Colonic mucosa (tissue), 4 donors: ENCODE results near the gene BICD1. TPM values are rescaled to one million over a fixed set of nuclear protein-coding genes. Genes with fewer than 3 reads are reported as not detected.

ENCODE experiments used
- DNase-seq: peaks from one replicate; pipeline ENCODE4 v3.0.0-alpha.2; 2020
- H3K27ac ChIP-seq: fragments of 200-600 bp; one replicate; pipeline ENCODE4 v1.8.0; 2021
- H3K27me3 ChIP-seq: fragments of 200-600 bp; one replicate; pipeline ENCODE4 v1.8.0; 2021
- H3K36me3 ChIP-seq: fragments of 200-600 bp; one replicate; pipeline ENCODE4 v1.8.0; 2021
- H3K4me1 ChIP-seq: fragments of 200-600 bp; one replicate; pipeline ENCODE4 v1.8.0; 2021; ENCODE audit warnings: mild to moderate bottlenecking
- H3K4me3 ChIP-seq: fragments of 200-600 bp; one replicate; pipeline ENCODE4 v1.8.0; 2021
- H3K9ac ChIP-seq, 2 donors: one replicate each; pipeline ENCODE4 v1.7.0; 2013; ENCODE audit warnings: control low read depth in 2 of 2, low read depth in 2 of 2, low read length in 2 of 2
- H3K9me3 ChIP-seq: fragments of 200-600 bp; one replicate; pipeline ENCODE4 v1.8.0; 2021
- intact Hi-C: fragments of 100-400 bp; cut with DNase I; formaldehyde crosslinking; loops from one replicate; pipeline ENCODE4 v1.14.1; 2022
- total RNA-seq, 2 donors: library from RNA; stranded (reverse); fragmentation: NEBNext Ultra II Directional in 1 of 2; extraction: Animal tissue kit (Norgen Biotek cat#: 25700) in 1 of 2; gene quantifications; one replicate each; pipeline ENCODE4 v1.2.1, GENCODE V29; 2021
- TF ChIP-seq, protein P1 (sequence below): fragments of 200-600 bp; IDR thresholded peaks from one replicate; pipeline ENCODE4 v1.8.0; 2022; ENCODE audit warnings: antibody characterized with exemption, mild to moderate bottlenecking
- donor health status: healthy.
- donor health status: DM: no; HTN: no; CAD: no.
- donor health status: DM: no; HTN: no; CAD: no.

The BICD1 gene
- total RNA-seq, 2 donors from 2014 or later: 4.2 to 5.8 TPM

DNA sequence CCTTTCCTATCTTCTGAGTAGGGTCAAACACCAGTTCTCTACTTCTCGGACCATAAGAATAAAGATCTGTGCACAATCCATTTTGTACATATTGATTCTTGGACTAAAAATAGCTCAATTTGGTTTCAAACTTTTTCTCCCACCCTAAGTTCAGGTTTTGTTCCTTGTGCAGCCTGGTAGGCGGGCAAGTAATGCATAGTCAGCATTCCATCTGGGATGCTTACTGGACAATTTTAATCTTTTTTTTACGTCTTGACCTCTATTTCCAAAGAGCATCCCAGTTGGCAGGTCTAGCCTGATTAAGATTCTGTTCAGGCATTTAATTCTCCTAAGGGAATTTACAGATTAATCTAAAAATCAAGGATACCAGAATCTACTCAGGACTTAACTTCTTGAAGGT lies 126.9 kb downstream of the BICD1 start:
- Histone ChIP-seq H3K27ac (no peak overlapping the region), H3K4me1 (no peaks in the 10 kb centered on the region), H3K9ac (no peak overlapping the region), H3K9me3 (no peaks in the 10 kb centered on the region), H3K27me3 (no peaks in the 10 kb centered on the region), H3K36me3 (no peaks in the 10 kb centered on the region), H3K4me3 (no peak overlapping the region)
- TF ChIP-seq, protein P1, sequence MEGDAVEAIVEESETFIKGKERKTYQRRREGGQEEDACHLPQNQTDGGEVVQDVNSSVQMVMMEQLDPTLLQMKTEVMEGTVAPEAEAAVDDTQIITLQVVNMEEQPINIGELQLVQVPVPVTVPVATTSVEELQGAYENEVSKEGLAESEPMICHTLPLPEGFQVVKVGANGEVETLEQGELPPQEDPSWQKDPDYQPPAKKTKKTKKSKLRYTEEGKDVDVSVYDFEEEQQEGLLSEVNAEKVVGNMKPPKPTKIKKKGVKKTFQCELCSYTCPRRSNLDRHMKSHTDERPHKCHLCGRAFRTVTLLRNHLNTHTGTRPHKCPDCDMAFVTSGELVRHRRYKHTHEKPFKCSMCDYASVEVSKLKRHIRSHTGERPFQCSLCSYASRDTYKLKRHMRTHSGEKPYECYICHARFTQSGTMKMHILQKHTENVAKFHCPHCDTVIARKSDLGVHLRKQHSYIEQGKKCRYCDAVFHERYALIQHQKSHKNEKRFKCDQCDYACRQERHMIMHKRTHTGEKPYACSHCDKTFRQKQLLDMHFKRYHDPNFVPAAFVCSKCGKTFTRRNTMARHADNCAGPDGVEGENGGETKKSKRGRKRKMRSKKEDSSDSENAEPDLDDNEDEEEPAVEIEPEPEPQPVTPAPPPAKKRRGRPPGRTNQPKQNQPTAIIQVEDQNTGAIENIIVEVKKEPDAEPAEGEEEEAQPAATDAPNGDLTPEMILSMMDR: no peak
- intact Hi-C loops: no loop called here
- no peak for DNase-seq

DNA sequence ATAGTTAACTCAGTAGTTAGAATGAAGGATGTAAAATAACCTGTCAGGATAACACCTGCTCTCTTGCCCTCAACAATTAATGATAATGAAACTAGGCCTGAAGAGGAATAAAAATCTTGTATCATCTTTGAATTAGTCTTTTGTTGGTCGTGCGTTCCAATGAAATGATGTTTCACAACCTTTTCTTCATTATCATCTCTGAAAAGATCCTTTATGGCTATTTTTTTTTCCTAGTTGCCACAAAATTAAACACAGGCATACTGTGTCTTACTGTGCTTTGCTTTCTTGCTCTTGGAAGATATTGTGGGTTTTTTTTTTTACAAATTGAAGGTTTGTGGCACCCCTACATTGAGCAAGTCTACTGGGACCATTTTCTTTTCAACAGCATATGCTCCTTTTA lies 128.6 kb downstream of the BICD1 start:
- H3K4me3 ChIP-seq: no peak overlapping the region
- TF ChIP-seq, protein P1: no peak
- H3K27ac ChIP-seq: no peak overlapping the region
- H3K27me3 ChIP-seq: no peaks in the 10 kb centered on the region
- H3K36me3 ChIP-seq: no peaks in the 10 kb centered on the region
- no peaks in the 10 kb centered on the region for H3K9me3 ChIP-seq
- H3K9ac ChIP-seq: no peak overlapping the region
- no peak for DNase-seq
- intact Hi-C loops: no loop called here
- no peaks in the 10 kb centered on the region for H3K4me1 ChIP-seq

DNA sequence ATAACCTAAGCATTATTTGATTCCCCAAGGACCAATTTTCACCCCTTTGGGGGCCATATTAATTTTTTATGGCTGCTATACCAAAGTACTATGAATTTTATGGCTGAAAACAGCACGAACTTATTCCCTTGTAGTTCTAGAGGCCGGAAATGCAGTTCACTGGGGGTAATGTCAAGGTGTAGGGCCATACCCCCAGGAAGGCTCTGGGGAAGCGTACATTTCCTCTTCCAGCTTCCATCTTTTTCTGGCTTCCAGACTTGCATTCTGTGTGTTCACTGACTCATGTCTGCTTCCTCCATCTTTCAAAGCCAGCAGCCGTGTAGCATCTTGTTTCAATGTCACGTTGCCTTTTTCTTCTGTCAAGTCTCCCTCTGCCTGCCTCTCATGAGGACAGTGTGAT lies 133.5 kb downstream of the BICD1 start:
- intact Hi-C loops: no loop called here
- no peaks in the 10 kb centered on the region for H3K9me3 ChIP-seq

GRCh38 chr12:32240831-32241230 lies 134.2 kb downstream of the BICD1 start:
- TF ChIP-seq, protein P1: no peak
- Histone ChIP-seq H3K4me3 (no peak overlapping the region), H3K9me3 (no peaks in the 10 kb centered on the region), H3K27me3 (no peaks in the 10 kb centered on the region), H3K27ac (no peak overlapping the region), H3K9ac (no peak overlapping the region), H3K4me1 (no peaks in the 10 kb centered on the region), H3K36me3 (no peaks in the 10 kb centered on the region)
- no peak for DNase-seq
- intact Hi-C loops: no loop called here

More for the DNA sequence above, 133.5 kb downstream of the BICD1 start:
- TF ChIP-seq, protein P1: no peak
- H3K4me3 ChIP-seq: no peak overlapping the region
- H3K27me3 ChIP-seq: no peaks in the 10 kb centered on the region
- H3K36me3 ChIP-seq: no peaks in the 10 kb centered on the region
- H3K4me1 ChIP-seq: no peaks in the 10 kb centered on the region
- DNase-seq: no peak
- H3K27ac ChIP-seq: no peak overlapping the region
- H3K9ac ChIP-seq: no peak overlapping the region

GRCh38 chr12:32242641-32243040 lies 136.0 kb downstream of the BICD1 start:
- DNase-seq: no peak
- Histone ChIP-seq H3K36me3 (no peaks in the 10 kb centered on the region), H3K27ac (no peak overlapping the region), H3K4me3 (no peak overlapping the region), H3K27me3 (no peaks in the 10 kb centered on the region), H3K9ac (no peak overlapping the region), H3K9me3 (no peaks in the 10 kb centered on the region), H3K4me1 (no peaks in the 10 kb centered on the region)
- TF ChIP-seq, protein P1: no peak
- intact Hi-C loops: no loop called here
